C4-2B (cell line): ENCODE measurements around the gene ROCK1.
"Not testable (repeated sequence)": the region's sequence is repeated elsewhere in the genome, so short reads cannot be mapped to it uniquely, and the experiment has no call there.

Experiments used
- H3K27ac ChIP-seq: fragments of 450-650 bp; 2 replicates; pipeline ENCODE4 v1.5.1; 2017
- ZFX ChIP-seq: fragments of 450-650 bp; IDR thresholded peaks from 2 replicates; pipeline ENCODE4 v1.6.1; 2017
- TF ChIP-seq, protein P1 (sequence below): fragments of 450-650 bp; conservative IDR thresholded peaks from 2 replicates; pipeline ENCODE4 v1.5.1; 2017; ENCODE audit warnings: mild to moderate bottlenecking

ROCK1 gene

DNA sequence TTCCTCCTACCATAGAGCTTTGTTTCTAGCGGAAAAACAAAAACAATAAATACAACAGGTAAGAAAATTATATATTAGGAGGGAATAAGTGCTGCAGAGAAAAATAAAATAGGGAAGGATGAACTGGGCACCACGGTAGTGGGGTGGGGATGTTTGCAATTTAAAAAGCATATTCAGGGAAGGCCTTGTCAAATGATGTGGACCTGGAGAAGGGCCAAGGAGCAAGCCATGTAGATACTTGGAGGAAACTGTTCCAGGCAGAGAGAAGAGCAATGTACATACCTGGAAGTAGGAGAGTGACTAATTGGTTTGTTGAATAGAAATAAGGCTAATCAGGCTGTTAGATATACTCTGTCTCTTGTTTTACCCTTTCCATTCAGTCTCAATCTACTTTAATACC, 136.5 kb downstream of the ROCK1 start:
- H3K27ac ChIP-seq, result no peak overlapping the region
- TF ChIP-seq ZFX, result no peak
- TF ChIP-seq, protein P1, sequence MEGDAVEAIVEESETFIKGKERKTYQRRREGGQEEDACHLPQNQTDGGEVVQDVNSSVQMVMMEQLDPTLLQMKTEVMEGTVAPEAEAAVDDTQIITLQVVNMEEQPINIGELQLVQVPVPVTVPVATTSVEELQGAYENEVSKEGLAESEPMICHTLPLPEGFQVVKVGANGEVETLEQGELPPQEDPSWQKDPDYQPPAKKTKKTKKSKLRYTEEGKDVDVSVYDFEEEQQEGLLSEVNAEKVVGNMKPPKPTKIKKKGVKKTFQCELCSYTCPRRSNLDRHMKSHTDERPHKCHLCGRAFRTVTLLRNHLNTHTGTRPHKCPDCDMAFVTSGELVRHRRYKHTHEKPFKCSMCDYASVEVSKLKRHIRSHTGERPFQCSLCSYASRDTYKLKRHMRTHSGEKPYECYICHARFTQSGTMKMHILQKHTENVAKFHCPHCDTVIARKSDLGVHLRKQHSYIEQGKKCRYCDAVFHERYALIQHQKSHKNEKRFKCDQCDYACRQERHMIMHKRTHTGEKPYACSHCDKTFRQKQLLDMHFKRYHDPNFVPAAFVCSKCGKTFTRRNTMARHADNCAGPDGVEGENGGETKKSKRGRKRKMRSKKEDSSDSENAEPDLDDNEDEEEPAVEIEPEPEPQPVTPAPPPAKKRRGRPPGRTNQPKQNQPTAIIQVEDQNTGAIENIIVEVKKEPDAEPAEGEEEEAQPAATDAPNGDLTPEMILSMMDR, result no peak

DNA sequence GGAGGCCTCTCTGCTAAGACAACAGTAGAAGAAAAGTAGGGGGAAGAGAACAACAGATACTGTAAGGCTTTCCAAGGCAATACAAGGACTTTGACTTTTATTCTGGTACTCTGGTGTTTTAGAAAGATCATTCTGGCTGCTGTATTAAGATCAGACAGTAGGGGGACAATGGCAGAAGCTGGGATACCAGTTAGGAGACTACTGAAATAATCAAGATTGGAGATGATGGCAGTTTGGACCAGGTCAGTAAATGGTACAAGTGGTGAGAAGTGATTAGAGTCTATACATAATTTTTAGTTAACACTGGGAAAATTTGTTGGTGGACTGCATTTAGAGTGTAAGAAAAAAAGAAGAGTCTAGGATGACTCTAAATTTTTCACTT, 139.7 kb downstream of the ROCK1 start:
- TF ChIP-seq ZFX, result no peak
- TF ChIP-seq, protein P1, result peak; percentile 70
- H3K27ac ChIP-seq, result no peak overlapping the region

DNA sequence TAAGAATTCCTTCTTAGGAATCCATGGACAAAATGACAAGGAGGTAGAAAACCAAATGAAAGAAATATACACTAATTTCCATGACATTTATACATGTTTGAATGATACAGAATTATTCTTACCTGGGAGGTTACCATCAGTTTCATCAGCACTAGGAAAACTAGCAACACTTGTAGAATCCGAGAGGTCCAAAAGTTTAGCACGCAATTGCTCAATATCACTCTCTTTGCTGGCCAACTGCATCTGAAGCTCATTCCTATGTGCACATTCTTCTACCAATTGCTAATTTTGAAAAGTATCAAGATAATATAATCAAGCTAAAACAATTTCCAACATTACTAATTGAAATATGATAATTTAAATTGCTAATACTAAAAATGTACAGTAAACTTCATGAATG, 144.8 kb downstream of the ROCK1 start:
- no peak for TF ChIP-seq ZFX
- TF ChIP-seq, protein P1, result no peak
- no peak overlapping the region for H3K27ac ChIP-seq

DNA sequence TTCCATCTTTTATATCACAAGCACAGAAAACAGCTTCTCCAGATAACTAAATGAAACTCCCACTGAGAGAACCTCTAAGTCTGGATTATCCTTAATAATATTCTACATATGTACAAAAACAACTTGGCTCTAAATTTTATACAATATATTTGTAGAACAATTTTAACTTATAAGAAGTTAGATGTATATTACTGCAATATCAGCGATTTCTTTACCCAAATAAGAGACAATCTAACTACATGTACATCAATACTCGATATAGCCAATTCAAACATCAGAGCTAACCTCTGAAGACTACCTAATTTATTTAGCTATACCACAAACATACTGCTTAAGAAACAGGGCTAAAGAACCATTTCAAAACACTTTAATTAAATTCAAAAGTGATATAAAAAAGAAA, 148.6 kb downstream of the ROCK1 start:
- TF ChIP-seq, protein P1, result no peak
- no peak for TF ChIP-seq ZFX
- H3K27ac ChIP-seq, result no peak overlapping the region

DNA sequence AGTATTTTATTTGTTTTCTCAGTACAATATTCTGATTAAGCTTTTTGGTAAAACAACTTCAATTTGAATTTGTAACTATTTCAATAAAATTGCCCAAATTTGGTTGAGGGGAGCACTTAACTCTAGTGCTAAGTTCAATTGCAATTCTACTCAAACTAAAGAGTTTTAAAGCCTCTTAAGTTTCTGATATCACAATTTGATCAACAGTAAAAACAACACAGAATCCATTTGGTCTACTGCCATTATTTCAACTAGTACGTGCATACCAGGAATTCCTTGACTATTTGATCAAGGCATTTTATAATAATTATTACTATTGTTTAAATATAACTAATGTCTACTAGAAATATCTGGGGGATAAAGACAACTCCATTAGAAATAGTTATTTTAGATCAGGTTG, 150.9 kb downstream of the ROCK1 start:
- TF ChIP-seq ZFX, result no peak
- TF ChIP-seq, protein P1, result no peak
- no peak overlapping the region for H3K27ac ChIP-seq

DNA sequence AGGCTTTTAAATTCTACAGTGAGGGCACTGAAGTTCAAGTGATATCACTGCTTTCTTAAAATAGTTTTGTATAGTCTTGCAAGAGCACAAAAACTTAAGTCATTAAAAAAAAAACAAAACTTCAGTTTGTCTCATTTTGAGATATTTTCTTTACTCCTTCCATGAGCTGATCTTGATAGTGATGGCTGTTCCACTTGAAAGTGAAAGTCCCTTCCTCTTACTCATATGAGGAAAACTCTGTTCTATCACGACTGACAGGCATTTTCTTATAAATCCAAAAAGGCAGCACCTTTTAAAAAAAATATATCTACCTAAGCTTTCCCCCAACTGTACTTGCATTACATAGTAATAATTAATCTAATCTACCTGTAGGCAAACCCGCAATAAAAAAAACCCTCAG, 160.8 kb downstream of the ROCK1 start:
- not testable (repeated sequence) for H3K27ac ChIP-seq
